ENCODE results near the gene DLG2. TPM values are rescaled to one million over a fixed set of nuclear protein-coding genes. Genes with fewer than 3 reads are reported as not detected.
"Not testable (repeated sequence)": the region's sequence is repeated elsewhere in the genome, so short reads cannot be mapped to it uniquely, and the experiment has no call there.

Gene DLG2
- total RNA-seq, 1 donor from 2014 or later = 1.8 TPM

DNA sequence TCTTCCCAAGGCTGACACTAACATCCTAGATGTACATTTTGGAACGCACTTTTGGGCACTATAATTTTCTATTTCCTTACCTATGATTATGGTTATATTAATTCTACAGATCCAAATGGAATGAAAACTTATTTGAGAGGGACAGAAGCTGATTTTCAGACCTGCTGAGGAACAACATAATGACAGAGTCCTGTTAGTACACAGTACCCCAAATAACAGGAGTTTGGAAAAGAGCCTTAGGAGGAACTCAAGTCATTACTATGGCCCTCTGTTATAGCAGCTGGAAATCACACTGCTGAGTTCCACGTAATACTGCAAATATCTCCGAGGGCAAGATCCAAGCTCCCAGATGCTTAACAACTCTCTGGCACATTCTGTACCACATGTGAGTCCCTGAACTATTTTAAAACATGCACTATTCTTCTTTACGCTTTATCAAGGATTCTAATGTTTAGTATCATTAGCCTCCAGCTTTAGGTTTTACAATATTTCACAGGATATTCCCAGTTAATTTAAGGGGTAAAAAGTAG, 1313.2 kb downstream of the DLG2 start:
- no peak overlapping the region for H3K4me3 ChIP-seq (ENCODE audit: insufficient read depth, low read depth, low read length)
- Mint-ChIP-seq H3K27ac (ENCODE audit: unreplicated experiment) (no peak overlapping the region), H3K27me3 (ENCODE audit: low read depth, unreplicated experiment) (no peaks in the 10 kb centered on the region), H3K36me3 (ENCODE audit: low read depth, unreplicated experiment) (no peaks in the 10 kb centered on the region), H3K4me1 (ENCODE audit: low read depth, unreplicated experiment) (peaks cover 6% of the 10 kb centered on the region), H3K4me3 (ENCODE audit: unreplicated experiment) (no peak overlapping the region), H3K9me3 (ENCODE audit: unreplicated experiment) (no peaks in the 10 kb centered on the region)
- no peak overlapping the region for H3K4me2 ChIP-seq (ENCODE audit: low read length)
- no peaks in the 10 kb centered on the region for H3K27me3 ChIP-seq (ENCODE audit: insufficient read depth, low read length)
- H3K27ac ChIP-seq (ENCODE audit: low read depth, low read length) = no peak overlapping the region
- H3K4me1 ChIP-seq (ENCODE audit: insufficient read depth, low read length) = peaks cover 7% of the 10 kb centered on the region
- H2AFZ ChIP-seq (ENCODE audit: low read depth, low read length) = no peak overlapping the region
- DNase-seq (ENCODE audit: low read depth) (no peak), FAIRE-seq (no peak)
- no peak overlapping the region for H3K9ac ChIP-seq (ENCODE audit: low read length)
- H4K20me1 ChIP-seq (ENCODE audit: insufficient read depth, low read length) = no peaks in the 10 kb centered on the region
- TF ChIP-seq CTCF (IDR thresholded peaks at IDR 0.05; ENCODE audit: insufficient read depth, low read depth, low read length) = no peak
- TF ChIP-seq EZH2 (IDR thresholded peaks at IDR 0.05; ENCODE audit: insufficient read depth, low read length) = no peak
- H3K36me3 ChIP-seq (ENCODE audit: insufficient read depth, low read length) = no peaks in the 10 kb centered on the region
- no peaks in the 10 kb centered on the region for H3K9me3 ChIP-seq (ENCODE audit: insufficient read depth, low read depth, low read length)
- H3K79me2 ChIP-seq (ENCODE audit: insufficient read depth, low read length) = no peaks in the 10 kb centered on the region

- H3K4me2 ChIP-seq (ENCODE audit: low read length) = no peak overlapping the region
- H3K4me1 ChIP-seq (ENCODE audit: insufficient read depth, low read length) = no peaks in the 10 kb centered on the region
- DNase-seq (ENCODE audit: low read depth) = no peak
- no peak overlapping the region for H2AFZ ChIP-seq (ENCODE audit: low read depth, low read length)
- Mint-ChIP-seq H3K36me3 (ENCODE audit: low read depth, unreplicated experiment) (no peaks in the 10 kb centered on the region), H3K4me1 (ENCODE audit: low read depth, unreplicated experiment) (no peaks in the 10 kb centered on the region), H3K27me3 (ENCODE audit: low read depth, unreplicated experiment) (no peaks in the 10 kb centered on the region), H3K9me3 (ENCODE audit: unreplicated experiment) (no peaks in the 10 kb centered on the region), H3K27ac (ENCODE audit: unreplicated experiment) (no peak overlapping the region), H3K4me3 (ENCODE audit: unreplicated experiment) (no peak overlapping the region)
- H3K27me3 ChIP-seq (ENCODE audit: insufficient read depth, low read length) = no peaks in the 10 kb centered on the region
- H3K79me2 ChIP-seq (ENCODE audit: insufficient read depth, low read length) = no peaks in the 10 kb centered on the region
- no peak overlapping the region for H3K27ac ChIP-seq (ENCODE audit: low read depth, low read length)
- TF ChIP-seq EZH2 (IDR thresholded peaks at IDR 0.05; ENCODE audit: insufficient read depth, low read length) (no peak), CTCF (IDR thresholded peaks at IDR 0.05; ENCODE audit: insufficient read depth, low read depth, low read length) (no peak)
- H4K20me1 ChIP-seq (ENCODE audit: insufficient read depth, low read length) = no peaks in the 10 kb centered on the region
- H3K9ac ChIP-seq (ENCODE audit: low read length) = no peak overlapping the region
- no peaks in the 10 kb centered on the region for H3K36me3 ChIP-seq (ENCODE audit: insufficient read depth, low read length)
- FAIRE-seq = no peak
- H3K4me3 ChIP-seq (ENCODE audit: insufficient read depth, low read depth, low read length) = no peak overlapping the region
- H3K9me3 ChIP-seq (ENCODE audit: insufficient read depth, low read depth, low read length) = no peaks in the 10 kb centered on the region
Measured at GRCh38 chr11:84310268-84310667, 1316.9 kb downstream of the DLG2 start.

- H3K36me3 ChIP-seq (ENCODE audit: insufficient read depth, low read length); H3K27ac ChIP-seq (ENCODE audit: low read depth, low read length); H3K27ac Mint-ChIP-seq (ENCODE audit: unreplicated experiment); H3K9ac ChIP-seq (ENCODE audit: low read length); H3K27me3 ChIP-seq (ENCODE audit: insufficient read depth, low read length); H4K20me1 ChIP-seq (ENCODE audit: insufficient read depth, low read length); H3K4me1 ChIP-seq (ENCODE audit: insufficient read depth, low read length); DNase-seq (ENCODE audit: low read depth); H3K9me3 Mint-ChIP-seq (ENCODE audit: unreplicated experiment); H3K36me3 Mint-ChIP-seq (ENCODE audit: low read depth, unreplicated experiment); H3K4me3 ChIP-seq (ENCODE audit: insufficient read depth, low read depth, low read length); H2AFZ ChIP-seq (ENCODE audit: low read depth, low read length); H3K9me3 ChIP-seq (ENCODE audit: insufficient read depth, low read depth, low read length); H3K4me2 ChIP-seq (ENCODE audit: low read length); H3K4me3 Mint-ChIP-seq (ENCODE audit: unreplicated experiment); H3K27me3 Mint-ChIP-seq (ENCODE audit: low read depth, unreplicated experiment); H3K4me1 Mint-ChIP-seq (ENCODE audit: low read depth, unreplicated experiment); H3K79me2 ChIP-seq (ENCODE audit: insufficient read depth, low read length); FAIRE-seq: not testable (repeated sequence)
Measured at GRCh38 chr11:84308491-84308890, 1318.7 kb downstream of the DLG2 start.
